Kidney epithelial cell (primary cell): ENCODE measurements around the gene ATP13A3. TPM values are rescaled to one million over a fixed set of nuclear protein-coding genes. Genes with fewer than 3 reads are reported as not detected.

Source experiments
- DNase-seq: peaks from one replicate; pipeline ENCODE4 v3.0.0-alpha.2; 2010; ENCODE audit warnings: low read depth
- H3K27me3 ChIP-seq: 2 replicates; pipeline ENCODE4 v1.6.0; 2011; ENCODE audit warnings: low read length; ENCODE audit not compliant: control insufficient read depth, insufficient read depth
- H3K36me3 ChIP-seq: 2 replicates; pipeline ENCODE4 v1.5.1; 2011; ENCODE audit warnings: low read length; ENCODE audit not compliant: control insufficient read depth, insufficient read depth
- H3K4me3 ChIP-seq: 2 replicates; pipeline ENCODE4 v1.5.1; 2011; ENCODE audit warnings: low read depth, mild to moderate bottlenecking, control low read depth, low read length
- CTCF ChIP-seq: IDR thresholded peaks from 2 replicates; pipeline ENCODE4 v1.5.1; 2011; ENCODE audit warnings: mild to moderate bottlenecking, moderate library complexity, low read length, control low read depth, inconsistent platforms; ENCODE audit not compliant: insufficient read depth, poor library complexity, severe bottlenecking
- total RNA-seq: library from RNA; depleted of rRNA; stranded (reverse); fragments of >200 nt; gene quantifications from 2 replicates; pipeline ENCODE4 v1.2.3, GENCODE V29; 2015

ATP13A3 gene
- total RNA-seq, 1 donor from 2014 or later, result 324 TPM

- no peak for TF ChIP-seq CTCF
- peaks cover 1% of the 10 kb centered on the region for H3K36me3 ChIP-seq
- no peak for DNase-seq
Observed at GRCh38 chr3:194440756-194441155, 46.0 kb downstream of the ATP13A3 start.

GRCh38 chr3:194439881-194440550 lies 46.8 kb downstream of the ATP13A3 start:
- TF ChIP-seq CTCF, result no peak
- H3K27me3 ChIP-seq, result no peaks in the 10 kb centered on the region
- H3K36me3 ChIP-seq, result peaks cover under 1% of the 10 kb centered on the region
- no peak overlapping the region for H3K4me3 ChIP-seq
- DNase-seq, result no peak

More at GRCh38 chr3:194440756-194441155, 46.0 kb downstream of the ATP13A3 start:
- no peak overlapping the region for H3K4me3 ChIP-seq
- H3K27me3 ChIP-seq, result no peaks in the 10 kb centered on the region

- no peak overlapping the region for H3K4me3 ChIP-seq
- DNase-seq, result no peak
- peaks cover 1% of the 10 kb centered on the region for H3K36me3 ChIP-seq
- no peaks in the 10 kb centered on the region for H3K27me3 ChIP-seq
- no peak for TF ChIP-seq CTCF
Observed at GRCh38 chr3:194434503-194434902, 52.3 kb downstream of the ATP13A3 start.

GRCh38 chr3:194431554-194431953 lies 55.2 kb downstream of the ATP13A3 start:
- H3K27me3 ChIP-seq, result no peaks in the 10 kb centered on the region
- TF ChIP-seq CTCF, result no peak

GRCh38 chr3:194425399-194425798 lies 61.4 kb downstream of the ATP13A3 start:
- no peaks in the 10 kb centered on the region for H3K36me3 ChIP-seq
- H3K4me3 ChIP-seq, result no peak overlapping the region
- DNase-seq, result no peak
- H3K27me3 ChIP-seq, result no peaks in the 10 kb centered on the region
- TF ChIP-seq CTCF, result no peak

More at GRCh38 chr3:194431554-194431953, 55.2 kb downstream of the ATP13A3 start:
- H3K36me3 ChIP-seq, result peaks cover 1% of the 10 kb centered on the region
- no peak for DNase-seq
- no peak overlapping the region for H3K4me3 ChIP-seq

GRCh38 chr3:194424953-194425352 lies 61.8 kb downstream of the ATP13A3 start:
- H3K36me3 ChIP-seq, result no peaks in the 10 kb centered on the region
- H3K27me3 ChIP-seq, result no peaks in the 10 kb centered on the region
- no peak for TF ChIP-seq CTCF
- H3K4me3 ChIP-seq, result no peak overlapping the region
- no peak for DNase-seq
